Tibial nerve (tissue), 4 donors: ENCODE results near the gene SMIM32.

Experiments
- CTCF ChIP-seq, 5 experiments: fragments of 200-600 bp in 3 of 5; fragments of 450-650 bp in 2 of 5; sonication (generic) in 3 of 5; IDR thresholded peaks; one replicate each; pipeline ENCODE4 v1.5.1; 2016 to 2019; ENCODE audit warnings: antibody characterized with exemption in 5 of 5, mild to moderate bottlenecking in 3 of 5, moderate library complexity in 2 of 5
- EP300 ChIP-seq, 2 donors: sonication (generic); formaldehyde crosslinking; IDR thresholded peaks; one replicate each; pipeline ENCODE4 v1.6.1; 2017; ENCODE audit warnings: antibody characterized with exemption in 2 of 2, mild to moderate bottlenecking in 1 of 2
- POLR2A ChIP-seq, 2 donors: fragments of 450-650 bp; IDR thresholded peaks; one replicate each; pipeline ENCODE4 v1.6.1; 2017; ENCODE audit warnings: antibody characterized with exemption in 2 of 2, mild to moderate bottlenecking in 2 of 2, moderate library complexity in 2 of 2

GRCh38 chr5:136206361-136206760 is 13.4 kb upstream of the SMIM32 start:
- TF ChIP-seq POLR2A (IDR thresholded peaks at IDR 0.05), result no peak
- no peak for TF ChIP-seq CTCF (IDR thresholded peaks at IDR 0.05)
- TF ChIP-seq EP300 (IDR thresholded peaks at IDR 0.05), result no peak
